GM13977 (cell line): Measurements from ENCODE around the gene SAMD9L.
A peak's percentile ranks its signal among the peaks of the same experiment; 100 is the strongest.

Experiments used
- DNase-seq: peaks from one replicate; pipeline ENCODE4 v3.0.0; 2012; ENCODE audit warnings: low spot score
- in situ Hi-C: fragments of 300-500 bp; cut with MboI; formaldehyde crosslinking; loops from one replicate; pipeline ENCODE4 v1.12.0; 2022; ENCODE audit warnings: low sequenced_read_pairs, low pct_unique_long_range_greater_than_20kb, mixed read lengths, inconsistent platforms; ENCODE audit not compliant: unreplicated experiment
- TF ChIP-seq, protein P1 (sequence below): IDR thresholded peaks from 2 replicates; pipeline ENCODE4 v1.5.1; 2012; ENCODE audit warnings: mild to moderate bottlenecking, control low read depth; ENCODE audit not compliant: insufficient read depth; ENCODE audit errors: extremely low read depth, missing control alignments

SAMD9L gene

DNA sequence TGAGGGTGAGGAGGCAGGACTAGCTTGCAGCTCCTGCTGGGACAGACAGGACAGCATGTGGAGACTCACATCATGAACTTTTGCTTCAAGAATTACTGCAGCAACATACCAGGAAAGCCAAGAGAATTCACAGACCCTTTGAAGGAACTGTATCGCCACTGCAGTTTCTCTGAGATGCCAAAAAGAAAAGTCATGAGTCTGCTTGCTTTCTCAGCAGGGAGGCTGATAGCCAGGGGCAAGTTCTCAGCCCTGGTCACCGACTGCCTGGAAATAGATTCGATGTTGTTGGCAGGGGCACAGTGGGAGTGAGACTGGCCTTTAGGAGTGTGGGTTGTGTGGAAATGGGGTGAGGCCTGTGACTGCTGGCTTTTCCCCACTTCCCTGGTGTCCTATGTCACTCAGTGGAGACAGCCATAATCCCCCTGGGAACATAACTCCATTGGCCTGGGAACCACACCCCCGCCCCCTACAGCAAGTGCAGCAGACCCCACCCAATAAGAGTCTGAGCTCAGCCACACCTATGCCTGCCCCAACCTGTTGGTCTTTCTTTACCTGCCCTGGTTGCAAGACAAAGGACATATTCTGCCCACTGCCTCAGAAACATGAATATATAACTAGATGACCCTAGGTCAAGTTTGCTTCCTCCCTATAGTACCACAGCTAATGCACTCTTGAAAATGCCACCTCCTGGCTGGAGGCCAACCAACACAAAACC is 28.8 kb downstream of the SAMD9L start:
- TF ChIP-seq, protein P1, sequence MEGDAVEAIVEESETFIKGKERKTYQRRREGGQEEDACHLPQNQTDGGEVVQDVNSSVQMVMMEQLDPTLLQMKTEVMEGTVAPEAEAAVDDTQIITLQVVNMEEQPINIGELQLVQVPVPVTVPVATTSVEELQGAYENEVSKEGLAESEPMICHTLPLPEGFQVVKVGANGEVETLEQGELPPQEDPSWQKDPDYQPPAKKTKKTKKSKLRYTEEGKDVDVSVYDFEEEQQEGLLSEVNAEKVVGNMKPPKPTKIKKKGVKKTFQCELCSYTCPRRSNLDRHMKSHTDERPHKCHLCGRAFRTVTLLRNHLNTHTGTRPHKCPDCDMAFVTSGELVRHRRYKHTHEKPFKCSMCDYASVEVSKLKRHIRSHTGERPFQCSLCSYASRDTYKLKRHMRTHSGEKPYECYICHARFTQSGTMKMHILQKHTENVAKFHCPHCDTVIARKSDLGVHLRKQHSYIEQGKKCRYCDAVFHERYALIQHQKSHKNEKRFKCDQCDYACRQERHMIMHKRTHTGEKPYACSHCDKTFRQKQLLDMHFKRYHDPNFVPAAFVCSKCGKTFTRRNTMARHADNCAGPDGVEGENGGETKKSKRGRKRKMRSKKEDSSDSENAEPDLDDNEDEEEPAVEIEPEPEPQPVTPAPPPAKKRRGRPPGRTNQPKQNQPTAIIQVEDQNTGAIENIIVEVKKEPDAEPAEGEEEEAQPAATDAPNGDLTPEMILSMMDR = no peak
- no peak for DNase-seq
- in situ Hi-C loops = no loop called here

DNA sequence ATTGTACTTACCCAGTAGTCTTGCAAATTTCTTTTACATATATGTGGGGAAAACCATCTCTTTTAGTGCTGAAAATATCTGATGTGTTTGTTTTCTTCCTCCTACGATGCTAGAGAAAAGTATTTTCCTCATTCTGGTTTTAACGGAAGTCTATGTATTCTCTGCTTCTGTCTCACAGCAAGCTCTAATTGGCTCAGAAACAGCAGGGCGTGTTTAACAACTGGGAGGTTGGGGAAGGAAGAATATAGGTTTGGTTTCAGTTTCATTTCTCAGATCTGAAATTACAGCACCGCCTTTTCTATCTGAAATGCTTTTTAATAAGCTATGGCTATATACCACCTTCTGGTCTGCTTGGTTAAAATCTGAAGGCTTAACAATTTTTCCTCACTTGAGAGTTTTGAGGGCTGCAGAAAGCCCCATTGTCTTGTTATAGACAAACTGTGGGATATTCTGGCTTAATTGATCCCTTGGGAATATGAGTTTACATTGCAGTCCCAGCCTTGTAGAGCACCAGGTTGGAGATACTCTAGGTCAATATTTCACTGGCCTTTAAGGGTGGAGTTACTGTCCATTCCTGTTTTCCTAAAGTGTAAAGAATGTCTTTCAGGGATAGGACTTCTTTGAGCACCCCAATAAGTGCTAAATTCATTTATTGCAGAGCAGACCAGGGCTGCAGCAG is 30.2 kb downstream of the SAMD9L start, which contains the start of gene SAMD9:
SAMD9 (minus strand) TSS at position 128 of the 679 bp plus-strand sequence. CDS start 11,882 bp downstream, outside the sequence.
- in situ Hi-C loops = no loop called here
- DNase-seq = peak; percentile 81
- TF ChIP-seq, protein P1 = no peak

DNA sequence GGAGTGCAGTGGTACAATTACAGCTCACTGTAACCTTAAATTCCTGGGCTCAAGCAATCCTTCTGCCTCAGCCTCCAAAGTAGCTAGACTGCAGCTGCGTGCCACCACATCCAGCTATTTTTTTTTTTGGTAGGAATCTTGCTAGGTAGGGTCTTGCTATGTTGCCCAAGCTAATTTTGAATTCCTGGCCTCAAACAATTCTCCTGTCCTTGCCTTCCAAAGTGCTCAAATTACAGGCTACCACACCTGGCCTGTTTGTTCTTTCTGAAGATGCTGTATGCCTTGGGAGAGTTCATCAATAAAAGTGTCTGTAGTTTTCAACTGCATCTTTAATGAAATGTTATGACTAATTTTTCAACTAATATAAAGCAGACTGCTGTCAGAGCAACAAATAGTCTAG is 30.9 kb downstream of the SAMD9L start:
- DNase-seq = no peak
- TF ChIP-seq, protein P1 = no peak
- in situ Hi-C loops = no loop called here

DNA sequence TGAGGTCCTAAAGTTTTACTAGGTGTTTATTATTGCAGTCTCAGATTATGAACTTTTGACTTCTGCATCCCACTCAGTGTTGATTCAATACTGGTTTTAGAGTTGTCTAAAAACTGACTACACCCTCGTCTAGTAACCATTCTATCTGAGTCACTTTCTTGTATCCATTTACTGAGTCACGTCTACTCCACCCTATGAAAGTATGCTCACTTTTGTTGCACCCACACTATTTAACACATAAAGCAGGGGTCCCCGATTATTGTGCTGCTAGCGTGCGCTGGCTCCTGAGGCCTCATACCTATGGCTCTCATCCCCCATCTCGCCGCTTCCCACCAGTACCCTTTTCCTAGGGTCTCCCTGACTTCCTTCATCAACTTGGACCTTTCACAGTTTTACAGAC is 32.4 kb downstream of the SAMD9L start:
- DNase-seq = no peak
- in situ Hi-C loops = no loop called here
- TF ChIP-seq, protein P1 = no peak

DNA sequence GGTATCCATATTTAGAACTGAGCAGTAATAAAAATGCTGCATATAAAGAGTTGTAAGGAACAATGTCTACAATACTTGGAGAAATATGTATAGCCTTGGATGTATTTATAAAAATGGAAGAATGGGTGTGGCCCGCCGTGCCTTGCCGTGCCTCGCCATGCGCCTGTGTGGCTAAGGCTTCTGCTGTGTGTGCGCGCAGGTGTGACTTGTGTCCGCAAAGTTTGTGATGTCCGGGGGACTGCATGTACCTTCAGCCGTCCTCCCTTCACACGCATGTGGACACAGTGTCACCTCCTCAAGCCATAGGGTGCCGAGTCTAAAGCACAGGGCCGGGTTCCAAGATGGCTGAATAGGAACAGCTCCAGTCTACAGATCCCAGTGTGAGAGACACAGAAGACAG is 40.2 kb downstream of the SAMD9L start:
- in situ Hi-C loops = no loop called here
- no peak for DNase-seq
- TF ChIP-seq, protein P1 = no peak

DNA sequence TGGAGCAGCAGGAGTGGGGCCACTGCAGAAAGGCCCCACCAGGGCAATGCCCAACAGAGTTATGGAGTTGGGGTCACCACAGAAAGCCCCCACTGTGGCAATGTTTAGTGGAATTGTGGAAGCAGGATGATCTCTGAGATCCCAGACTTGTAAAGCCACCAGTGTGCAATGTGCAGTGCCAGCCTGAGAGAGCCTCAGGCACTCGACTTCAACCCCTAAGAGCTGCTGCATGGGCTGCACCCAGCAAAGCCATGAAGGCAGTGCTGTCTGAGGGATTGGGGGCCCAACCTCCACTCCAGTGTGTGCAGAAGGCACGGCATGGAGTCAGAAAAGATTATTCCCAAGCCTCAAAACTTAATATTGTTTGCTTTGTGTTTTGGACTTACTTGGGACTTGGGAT is 50.8 kb downstream of the SAMD9L start:
- in situ Hi-C loops = loop anchor here (10.0 kb wide), 1 partner anchor 137 kb away; the partner anchor contains the start of gene VPS50
- TF ChIP-seq, protein P1 = no peak
- no peak for DNase-seq
